ENCODE results near the gene KCNG2. TPM values are rescaled to one million over a fixed set of nuclear protein-coding genes. Genes with fewer than 3 reads are reported as not detected.

The KCNG2 gene
- total and polyA plus RNA-seq, 10 of the 15 experiments (the other 5 are each of a cell fraction or from before 2014, with no cell fraction given): 0.20 to 0.23 TPM; not detected in 8

GRCh38 chr18:79873449-79874110 lies 75.8 kb downstream of the KCNG2 start:
- WGBS (ENCODE audit: insufficient coverage, insufficient replicate concordance, low lambda C conversion rate, missing lambda C conversion rate): 51% methylated on average over 25 of the region's 34 CpGs

GRCh38 chr18:79874553-79875530 lies 77.1 kb downstream of the KCNG2 start:
- no TSS peak for BruUV-seq (replicated peaks)
- intact Hi-C loops (cut with micrococcal nuclease; ENCODE audit: unreplicated experiment) (no loop called here), in situ Hi-C loops (cut with MboI) (no loop called here)
- Histone ChIP-seq H3K36me3 (ENCODE audit: control insufficient read depth in 2 of 2, insufficient read depth in 2 of 2, low read length in 1 of 2) (no peaks in the 10 kb centered on the region), H3K4me2 (ENCODE audit: control insufficient read depth, insufficient read depth) (no peak overlapping the region), H3K27ac (ENCODE audit: control insufficient read depth, insufficient read depth) (no peak overlapping the region), H3K9ac (ENCODE audit: control insufficient read depth, insufficient read depth, low read length) (no peak overlapping the region), H3K4me1 (ENCODE audit: control insufficient read depth, insufficient read depth, low read length) (no peaks in the 10 kb centered on the region), H2AFZ (ENCODE audit: control insufficient read depth, low read depth, low read length) (no peak overlapping the region), H3K9me3 (replicated peaks; ENCODE audit: control insufficient read depth, insufficient read depth, low read length) (no peaks in the 10 kb centered on the region; the same call in 2 of the 3 replicates), H3K4me3 (no peak overlapping the region), H3K79me2 (ENCODE audit: control insufficient read depth, insufficient read depth, low read length) (no peaks in the 10 kb centered on the region), H4K20me1 (ENCODE audit: control insufficient read depth, insufficient read depth) (no peaks in the 10 kb centered on the region), H3K27me3 (replicated peaks in 1 of 2; ENCODE audit: control insufficient read depth in 2 of 2, insufficient read depth in 2 of 2, low read length in 1 of 2) (no peaks in the 10 kb centered on the region)
- RAD21 ChIA-PET (ENCODE audit: unreplicated experiment): no interaction called here
- POLR2A ChIA-PET: no interaction called here
- DNase-seq (ENCODE audit: low read depth, low spot score) (no peak), FAIRE-seq (no peak), ATAC-seq (no peak)
- CTCF ChIA-PET: no interaction called here
- 36% methylated on average over 24 of the region's 24 CpGs for whole genome bisulfite sequencing (ENCODE audit: insufficient coverage, insufficient replicate concordance, low lambda C conversion rate, missing lambda C conversion rate)
- SMC1A ChIA-PET (ENCODE audit: uncharacterized antibody, unreplicated experiment): no interaction called here
- TF ChIP-seq ESRRA (IDR thresholded peaks at IDR 0.05; ENCODE audit: low read length) (no peak), CREB1 (IDR thresholded peaks at IDR 0.05; ENCODE audit: low read depth) (no peak), REST (IDR thresholded peaks at IDR 0.05; ENCODE audit: low read depth, low read length) (no peak), NFYB (IDR thresholded peaks at IDR 0.05; ENCODE audit: insufficient read depth, low read depth, low read length) (no peak), NKRF (conservative IDR thresholded peaks at IDR 0.05) (no peak), ZNF24 (IDR thresholded peaks at IDR 0.05) (no peak)

More at GRCh38 chr18:79873449-79874110, 75.8 kb downstream of the KCNG2 start:
- POLR2A ChIA-PET: no interaction called here
- H3K9ac ChIP-seq (ENCODE audit: control insufficient read depth, insufficient read depth, low read length): no peak overlapping the region
- no peak for DNase-seq (ENCODE audit: low read depth, low spot score)
- H3K4me1 ChIP-seq (ENCODE audit: control insufficient read depth, insufficient read depth, low read length): no peaks in the 10 kb centered on the region
- H3K27ac ChIP-seq (ENCODE audit: control insufficient read depth, insufficient read depth): no peak overlapping the region
- intact Hi-C loops (cut with micrococcal nuclease; ENCODE audit: unreplicated experiment): no loop called here
- TF ChIP-seq DPF2 (IDR thresholded peaks at IDR 0.05) (no peak), ZNF622 (IDR thresholded peaks at IDR 0.05) (no peak), ZNF384 (IDR thresholded peaks at IDR 0.05; ENCODE audit: borderline replicate concordance, low read depth, low read length) (no peak), RFX5 (IDR thresholded peaks at IDR 0.05; ENCODE audit: low read depth, low read length) (no peak), POLR2AphosphoS2 (IDR thresholded peaks at IDR 0.05; ENCODE audit: low read depth, low read length) (no peak), WRNIP1 (IDR thresholded peaks at IDR 0.05; ENCODE audit: borderline replicate concordance, low read depth, low read length) (no peak)
- H3K4me2 ChIP-seq (ENCODE audit: control insufficient read depth, insufficient read depth): no peak overlapping the region
- no TSS peak for BruUV-seq (replicated peaks)
- no peak overlapping the region for H2AFZ ChIP-seq (ENCODE audit: control insufficient read depth, low read depth, low read length)
- no peaks in the 10 kb centered on the region; the same call in 2 of the 3 replicates for H3K9me3 ChIP-seq (replicated peaks; ENCODE audit: control insufficient read depth, insufficient read depth, low read length)
- H3K36me3 ChIP-seq (ENCODE audit: control insufficient read depth in 2 of 2, insufficient read depth in 2 of 2, low read length in 1 of 2): no peaks in the 10 kb centered on the region
- CTCF ChIA-PET: no interaction called here
- no peak overlapping the region for H3K4me3 ChIP-seq
- RAD21 ChIA-PET (ENCODE audit: unreplicated experiment): no interaction called here
- SMC1A ChIA-PET (ENCODE audit: uncharacterized antibody, unreplicated experiment): no interaction called here
- H3K79me2 ChIP-seq (ENCODE audit: control insufficient read depth, insufficient read depth, low read length): no peaks in the 10 kb centered on the region
- in situ Hi-C loops (cut with MboI): no loop called here
- H4K20me1 ChIP-seq (ENCODE audit: control insufficient read depth, insufficient read depth): no peaks in the 10 kb centered on the region
- H3K27me3 ChIP-seq (replicated peaks in 1 of 2; ENCODE audit: control insufficient read depth in 2 of 2, insufficient read depth in 2 of 2, low read length in 1 of 2): no peaks in the 10 kb centered on the region
- no peak for FAIRE-seq
- no peak for ATAC-seq

All from GM12878 (cell line).